ENCODE results near the gene DNMT3A. TPM values are rescaled to one million over a fixed set of nuclear protein-coding genes. Genes with fewer than 3 reads are reported as not detected.

Gene DNMT3A
- total RNA-seq, 1 experiment from 2014 or later = 215 TPM

GRCh38 chr2:25312958-25313710 lies 28.6 kb downstream of the DNMT3A start:
- no peak overlapping the region for H4K91ac ChIP-seq (ENCODE audit: insufficient read length, low read depth, low read length)
- H2AFZ ChIP-seq (ENCODE audit: low read length) = no peak overlapping the region
- no peak overlapping the region for H3K4me3 Mint-ChIP-seq
- H2BK20ac ChIP-seq (ENCODE audit: low read depth, low read length, poor library complexity, severe bottlenecking) = no peak overlapping the region
- H3K27ac Mint-ChIP-seq = peak overlapping the region in 1 of 3 experiments; percentile 68; a peak in 2 of 7 replicates
- no CpG with 5 or more reads among the region's 15 CpGs for WGBS (ENCODE audit: extremely low coverage, insufficient read length, low lambda C conversion rate)
- no peak overlapping the region for H2BK120ac ChIP-seq (ENCODE audit: low read depth, low read length, poor library complexity, severe bottlenecking)
- no peaks in the 10 kb centered on the region for H3K9me3 ChIP-seq (ENCODE audit: control insufficient read depth, low read depth, low read length)
- no peaks in the 10 kb centered on the region for H3K79me2 ChIP-seq (ENCODE audit: insufficient read depth, low read length)
- H3K27me3 Mint-ChIP-seq (ENCODE audit: low read depth) = no peaks in the 10 kb centered on the region
- peaks cover 0 to under 1% (median 0%) of the 10 kb centered on the region in 3 experiments; a peak in 3 of 7 replicates for H3K36me3 Mint-ChIP-seq (ENCODE audit: insufficient read depth in 1 of 3, low read depth in 3 of 3)
- no peaks in the 10 kb centered on the region for H4K20me1 ChIP-seq (ENCODE audit: control insufficient read depth, insufficient read depth, insufficient read length)
- no peak overlapping the region for H4K5ac ChIP-seq (ENCODE audit: insufficient read length, low read depth, low read length)
- TF ChIP-seq CTCF (conservative IDR thresholded peaks at IDR 0.05) = no peak
- H2AK5ac ChIP-seq (ENCODE audit: insufficient read length, low read length) = no peak overlapping the region
- H3K4me1 ChIP-seq (ENCODE audit: insufficient read depth, low read length) = peaks cover 8% of the 10 kb centered on the region; the same call in 1 of the 2 replicates
- H3K56ac ChIP-seq (ENCODE audit: insufficient read length, low read depth, low read length) = no peak overlapping the region
- no peak overlapping the region for H3K18ac ChIP-seq (ENCODE audit: insufficient read length, low read depth, low read length)
- no peaks in the 10 kb centered on the region for H3K27me3 ChIP-seq (ENCODE audit: insufficient read depth, low read length)
- H3K23ac ChIP-seq (ENCODE audit: insufficient read length, low read depth, low read length) = no peak overlapping the region
- H2BK5ac ChIP-seq (ENCODE audit: insufficient read length, low read length) = no peak overlapping the region
- no peak overlapping the region for H4K8ac ChIP-seq (replicated peaks; ENCODE audit: insufficient read length, low read depth, low read length)
- H3K4ac ChIP-seq (ENCODE audit: low read depth, low read length) = no peak overlapping the region
- H3K9me3 Mint-ChIP-seq = no peaks in the 10 kb centered on the region
- no peak overlapping the region for H2BK12ac ChIP-seq (ENCODE audit: insufficient read length, low read depth, low read length)
- H3K79me1 ChIP-seq (ENCODE audit: insufficient read depth, low read depth, low read length, poor library complexity, severe bottlenecking) = no peaks in the 10 kb centered on the region
- no peak overlapping the region for H3K4me2 ChIP-seq (ENCODE audit: insufficient read depth, insufficient read length, low read length)
- no peak overlapping the region for H2BK15ac ChIP-seq (ENCODE audit: low read depth, low read length)
- no peak overlapping the region for H3K27ac ChIP-seq (ENCODE audit: insufficient read length, low read depth, low read length)
- DNase-seq = no peak
- no peak overlapping the region for H3K14ac ChIP-seq (ENCODE audit: insufficient read depth, low read length)
- H3T11ph ChIP-seq (ENCODE audit: low read length) = no peak overlapping the region
- no peak overlapping the region for H3K9ac ChIP-seq (ENCODE audit: extremely low read depth, insufficient read length, low read length)
- H3K23me2 ChIP-seq (ENCODE audit: insufficient read length, low read depth, low read length, poor library complexity, severe bottlenecking) = peaks cover 6% of the 10 kb centered on the region
- peaks cover 47 to 75% of the 10 kb centered on the region in 2 experiments for H3K4me1 Mint-ChIP-seq

Data from H9 (cell line).